ENCODE measurements around the gene TTC28. TPM values are rescaled to one million over a fixed set of nuclear protein-coding genes. Genes with fewer than 3 reads are reported as not detected.

Gene TTC28
- total and polyA plus RNA-seq, 11 donors: 5.1 to 34.9 (median 21.8) TPM

- Histone ChIP-seq H3K4me3 (no peak overlapping the region), H3K36me3 (no peaks in the 10 kb centered on the region), H3K27me3 (no peaks in the 10 kb centered on the region), H3K27ac (no peak overlapping the region), H3K4me1 (peaks cover 0 to 15% (median 10%) of the 10 kb centered on the region in 12 donors), H3K9me3 (no peaks in the 10 kb centered on the region)
- intact Hi-C loops (cut with DNase I): no loop called here
- TF ChIP-seq POLR2A (IDR thresholded peaks at IDR 0.05) (no peak), CTCF (IDR thresholded peaks at IDR 0.05) (no peak)
- ATAC-seq (no peak), DNase-seq (no peak)
- WGBS, 4 donors: 96 to 98% (median 97%) methylated on average over 1 of the region's 1 CpG
Measured at GRCh38 chr22:28418008-28418407, 261.6 kb downstream of the TTC28 start.

- H3K4me3 ChIP-seq: no peak overlapping the region
- TF ChIP-seq POLR2A (IDR thresholded peaks at IDR 0.05) (no peak), CTCF (IDR thresholded peaks at IDR 0.05) (no peak)
- intact Hi-C loops (cut with DNase I): no loop called here
- H3K9me3 ChIP-seq: no peaks in the 10 kb centered on the region
- ATAC-seq (no peak), DNase-seq (no peak)
- H3K27me3 ChIP-seq: no peaks in the 10 kb centered on the region
- H3K4me1 ChIP-seq: peaks cover 0 to 15% (median 10%) of the 10 kb centered on the region in 12 donors
- H3K36me3 ChIP-seq: no peaks in the 10 kb centered on the region
- no peak overlapping the region for H3K27ac ChIP-seq
- WGBS, 4 donors: 76 to 97% (median 92%) methylated on average over 2 of the region's 2 CpGs
Measured at GRCh38 chr22:28417431-28417830, 262.2 kb downstream of the TTC28 start.

DNA sequence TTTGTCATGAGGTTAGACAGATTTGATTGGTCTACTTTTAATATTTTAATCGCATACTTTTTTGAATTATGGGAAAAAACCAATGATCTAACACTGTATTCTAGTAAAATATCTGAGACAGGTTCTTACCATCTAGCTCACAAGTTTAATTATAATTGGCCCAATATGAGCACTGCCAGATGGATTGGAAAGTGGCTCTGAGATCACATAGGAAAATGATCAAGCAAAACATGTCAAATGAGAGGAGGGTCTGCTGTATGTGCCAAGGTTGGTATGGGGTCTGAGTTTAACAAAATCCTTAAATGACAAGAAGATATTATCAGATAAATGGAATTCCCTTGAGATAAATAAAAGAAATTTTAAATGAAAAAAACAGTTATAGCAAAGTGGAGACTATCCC is 264.7 kb downstream of the TTC28 start:
- ATAC-seq (no peak), DNase-seq (no peak)
- Histone ChIP-seq H3K27ac (no peak overlapping the region), H3K4me1 (peaks cover 0 to 37% (median 20%) of the 10 kb centered on the region in 12 donors), H3K4me3 (no peak overlapping the region), H3K36me3 (no peaks in the 10 kb centered on the region), H3K9me3 (no peaks in the 10 kb centered on the region), H3K27me3 (no peaks in the 10 kb centered on the region)
- intact Hi-C loops (cut with DNase I): no loop called here
- no peak for TF ChIP-seq POLR2A (IDR thresholded peaks at IDR 0.05)
- TF ChIP-seq CTCF (IDR thresholded peaks at IDR 0.05): no peak
- 99 to 100% (median 100%) methylated on average over 1 of the region's 1 CpG for WGBS, 4 donors

DNA sequence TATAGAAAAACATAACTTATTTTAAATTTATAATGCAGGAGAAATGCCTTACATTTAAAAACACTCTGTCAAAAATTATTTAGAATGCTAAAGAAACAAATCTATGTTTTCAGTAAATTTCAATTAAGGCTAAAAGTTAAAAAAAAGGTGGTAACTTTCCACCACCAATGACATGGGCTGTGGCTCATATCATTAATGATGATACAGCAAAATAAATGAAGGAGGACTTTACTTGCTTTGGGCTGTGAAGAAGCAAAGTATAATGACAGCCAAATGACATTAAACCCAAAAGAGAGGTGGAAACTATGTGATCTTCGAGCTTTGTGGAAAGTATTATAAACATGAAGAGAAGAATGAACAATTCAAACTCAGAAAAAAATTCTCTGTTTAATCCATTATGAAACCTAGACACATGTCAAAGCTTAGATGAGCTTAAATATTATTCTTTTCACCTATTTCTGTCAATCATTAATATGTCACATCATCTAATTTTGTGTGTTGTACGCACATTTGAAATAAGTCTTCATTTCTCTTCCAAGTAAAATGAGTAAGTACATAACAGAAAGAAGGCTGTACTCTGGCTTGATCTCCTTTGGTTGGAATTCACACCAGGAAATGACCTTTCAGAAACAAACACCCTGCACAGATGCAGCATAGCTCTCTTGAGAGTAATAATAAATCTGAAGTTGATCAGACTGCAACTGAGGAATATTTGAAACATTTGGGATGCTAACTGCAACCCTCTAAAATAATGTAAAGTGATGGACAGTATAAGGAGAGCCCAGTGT is 265.8 kb downstream of the TTC28 start:
- DNase-seq: no peak
- TF ChIP-seq CTCF (IDR thresholded peaks at IDR 0.05) (no peak), POLR2A (IDR thresholded peaks at IDR 0.05) (no peak)
- H3K4me3 ChIP-seq: no peak overlapping the region
- peak in 3 of 4 donors; percentile 41 to 70 (median 61) for ATAC-seq
- no peaks in the 10 kb centered on the region for H3K27me3 ChIP-seq
- no peaks in the 10 kb centered on the region for H3K36me3 ChIP-seq
- no peaks in the 10 kb centered on the region for H3K9me3 ChIP-seq
- intact Hi-C loops (cut with DNase I): no loop called here
- H3K27ac ChIP-seq: peak overlapping the region in 1 of 12 donors; percentile 39
- WGBS, 4 donors: 42 to 57% (median 45%) methylated on average over 2 of the region's 2 CpGs
- peaks cover 0 to 45% (median 22%) of the 10 kb centered on the region in 12 donors for H3K4me1 ChIP-seq

Measured in heart left ventricle (tissue), 16 donors.